Activated naive CD8-positive, alpha-beta T cell (primary cell): ENCODE results near the gene CLK4.
"Not testable (repeated sequence)": the region's sequence is repeated elsewhere in the genome, so short reads cannot be mapped to it uniquely, and the experiment has no call there.

ENCODE experiments used
- H3K27ac Mint-ChIP-seq: one replicate; pipeline ENCODE4 v1.8.0; 2021; ENCODE audit warnings: mixed read lengths
- H3K27me3 Mint-ChIP-seq: one replicate; pipeline ENCODE4 v1.8.0; 2021; ENCODE audit warnings: mixed read lengths
- H3K36me3 Mint-ChIP-seq: one replicate; pipeline ENCODE4 v1.8.0; 2021; ENCODE audit warnings: mixed read lengths
- H3K4me1 Mint-ChIP-seq: one replicate; pipeline ENCODE4 v1.8.0; 2021; ENCODE audit warnings: low read depth, mixed read lengths
- H3K4me3 Mint-ChIP-seq: one replicate; pipeline ENCODE4 v1.8.0; 2021; ENCODE audit warnings: mild to moderate bottlenecking, mixed read lengths
- H3K9me3 Mint-ChIP-seq: one replicate; pipeline ENCODE4 v1.8.0; 2021; ENCODE audit warnings: low read depth, mixed read lengths

The CLK4 gene

DNA sequence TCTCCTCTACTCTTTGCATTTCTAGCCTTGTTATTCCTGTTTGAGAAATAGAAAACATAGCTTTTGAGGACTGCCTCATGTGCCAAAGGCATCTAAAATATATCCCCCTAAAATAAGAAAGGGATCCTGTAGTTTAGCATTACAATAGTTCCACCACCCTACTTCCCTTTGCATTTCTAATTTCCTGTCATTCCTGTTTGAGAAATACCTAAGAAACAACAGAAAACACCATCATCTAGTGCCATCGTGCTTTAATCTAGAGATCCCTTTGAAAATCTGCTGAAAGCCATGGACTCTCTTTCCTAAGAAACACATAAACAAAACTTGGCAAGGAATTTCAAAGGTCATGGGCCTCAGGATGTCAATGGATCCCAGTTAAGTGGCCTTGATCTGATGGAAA, 7.5 kb downstream of the CLK4 start:
- no peak overlapping the region for H3K4me3 Mint-ChIP-seq
- H3K9me3 Mint-ChIP-seq = no peaks in the 10 kb centered on the region
- peaks cover 10% of the 10 kb centered on the region for H3K36me3 Mint-ChIP-seq
- peak overlapping the region; percentile 72 for H3K27ac Mint-ChIP-seq
- H3K27me3 Mint-ChIP-seq = no peaks in the 10 kb centered on the region
- peaks cover 63% of the 10 kb centered on the region for H3K4me1 Mint-ChIP-seq

GRCh38 chr5:178612299-178612698, 14.6 kb downstream of the CLK4 start:
- Mint-ChIP-seq H3K27ac (no peak overlapping the region), H3K27me3 (no peaks in the 10 kb centered on the region), H3K36me3 (peaks cover 16% of the 10 kb centered on the region), H3K9me3 (no peaks in the 10 kb centered on the region), H3K4me1 (peaks cover 15% of the 10 kb centered on the region), H3K4me3 (no peak overlapping the region)

GRCh38 chr5:178606269-178606668, 20.6 kb downstream of the CLK4 start:
- H3K27me3 Mint-ChIP-seq = no peaks in the 10 kb centered on the region
- H3K36me3 Mint-ChIP-seq = peaks cover 11% of the 10 kb centered on the region
- peaks cover 3% of the 10 kb centered on the region for H3K4me1 Mint-ChIP-seq
- H3K27ac Mint-ChIP-seq = peak overlapping the region; percentile 25
- no peak overlapping the region for H3K4me3 Mint-ChIP-seq
- no peaks in the 10 kb centered on the region for H3K9me3 Mint-ChIP-seq

DNA sequence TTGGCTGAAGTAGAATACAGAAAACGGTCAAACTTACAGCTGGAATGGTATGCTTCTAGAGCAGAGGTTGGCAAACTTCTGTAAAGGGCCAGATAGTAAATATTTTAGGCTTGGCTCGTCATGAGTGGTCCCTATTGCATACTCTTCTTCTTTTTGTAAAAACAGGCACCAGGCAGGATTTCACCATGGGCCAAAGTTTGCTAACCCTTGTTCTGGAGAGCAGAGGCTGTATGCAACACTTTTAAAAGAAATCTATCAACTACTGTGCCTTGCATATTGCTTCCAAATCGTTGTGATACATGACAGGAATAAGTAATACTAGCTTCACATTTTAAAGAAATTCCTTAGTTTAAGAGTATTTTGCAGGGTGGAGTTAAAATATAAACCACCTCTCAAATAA, 21.1 kb downstream of the CLK4 start:
- no peaks in the 10 kb centered on the region for H3K27me3 Mint-ChIP-seq
- peaks cover 3% of the 10 kb centered on the region for H3K4me1 Mint-ChIP-seq
- peak overlapping the region; percentile 18 for H3K27ac Mint-ChIP-seq
- no peaks in the 10 kb centered on the region for H3K9me3 Mint-ChIP-seq
- no peak overlapping the region for H3K4me3 Mint-ChIP-seq
- peaks cover 7% of the 10 kb centered on the region for H3K36me3 Mint-ChIP-seq

DNA sequence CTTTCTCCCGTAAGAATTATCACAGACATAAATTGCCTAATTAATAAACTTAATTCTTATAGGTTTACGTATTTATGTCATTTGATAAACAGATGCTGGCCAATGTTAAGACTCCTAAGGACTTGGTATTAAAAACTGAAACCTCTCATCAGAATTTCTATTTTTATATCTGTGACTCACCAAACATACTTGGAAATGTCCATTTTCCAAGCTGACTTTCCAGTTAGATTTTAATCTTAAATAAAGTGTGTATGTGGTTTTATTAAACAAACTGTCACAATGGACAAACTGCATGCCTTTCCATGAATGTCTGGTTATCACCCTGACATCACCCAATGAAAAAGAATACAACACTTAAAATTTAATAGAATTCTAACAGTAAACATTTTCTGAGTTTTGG, 24.1 kb downstream of the CLK4 start:
- H3K27me3 Mint-ChIP-seq = no peaks in the 10 kb centered on the region
- H3K4me3 Mint-ChIP-seq = no peak overlapping the region
- H3K36me3 Mint-ChIP-seq = peaks cover 6% of the 10 kb centered on the region

DNA sequence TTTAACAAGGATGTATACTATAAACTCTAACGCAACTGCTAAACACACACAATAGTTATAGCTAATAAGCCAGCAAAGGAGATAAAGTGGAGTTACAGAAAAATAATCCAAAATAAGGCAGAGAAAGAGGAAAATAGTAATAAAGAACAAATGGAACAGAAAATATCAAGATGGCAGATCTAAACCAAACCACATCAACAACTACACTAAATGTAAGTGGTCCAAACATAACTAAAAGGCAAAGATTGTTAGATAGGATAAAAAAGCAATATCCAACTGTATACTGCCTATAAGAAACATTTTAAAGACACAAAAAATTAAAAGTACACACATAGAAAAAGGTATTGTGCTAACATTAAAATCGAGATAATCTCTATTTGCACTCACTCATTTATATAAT, 31.1 kb downstream of the CLK4 start:
- peaks cover 18% of the 10 kb centered on the region for H3K36me3 Mint-ChIP-seq
- H3K4me3 Mint-ChIP-seq = no peak overlapping the region
- no peak overlapping the region for H3K27ac Mint-ChIP-seq
- H3K27me3 Mint-ChIP-seq = peaks cover 4% of the 10 kb centered on the region
- H3K4me1 Mint-ChIP-seq = peaks cover 2% of the 10 kb centered on the region
- peaks cover 16% of the 10 kb centered on the region for H3K9me3 Mint-ChIP-seq

More for the DNA sequence above, 24.1 kb downstream of the CLK4 start:
- Mint-ChIP-seq H3K9me3 (no peaks in the 10 kb centered on the region), H3K27ac (no peak overlapping the region), H3K4me1 (no peaks in the 10 kb centered on the region)

DNA sequence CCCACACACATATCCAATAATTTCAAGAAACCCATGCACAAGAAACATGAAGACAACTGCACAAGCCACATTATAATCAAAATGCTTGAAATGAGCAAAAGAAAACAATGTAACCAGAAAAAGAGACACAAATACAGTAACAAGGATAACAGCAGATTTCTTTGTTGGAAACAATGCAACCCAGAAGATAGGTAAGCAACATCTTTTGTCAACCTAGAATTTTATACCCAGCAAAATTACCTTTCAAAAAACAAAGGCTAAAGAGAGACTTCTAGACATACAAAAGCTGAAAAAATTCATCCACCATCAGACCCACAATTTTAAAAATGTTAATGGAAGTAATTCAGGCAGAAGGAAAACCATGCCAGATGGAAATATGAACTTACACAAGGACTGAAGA, 31.7 kb downstream of the CLK4 start:
- peaks cover 5% of the 10 kb centered on the region for H3K4me1 Mint-ChIP-seq
- no peak overlapping the region for H3K4me3 Mint-ChIP-seq
- peaks cover 18% of the 10 kb centered on the region for H3K36me3 Mint-ChIP-seq
- H3K27me3 Mint-ChIP-seq = peaks cover 6% of the 10 kb centered on the region
- H3K9me3 Mint-ChIP-seq = peaks cover 16% of the 10 kb centered on the region
- H3K27ac Mint-ChIP-seq = no peak overlapping the region

GRCh38 chr5:178590924-178591423, 35.9 kb downstream of the CLK4 start:
- peak overlapping the region; percentile 0 for H3K27ac Mint-ChIP-seq
- peaks cover 15% of the 10 kb centered on the region for H3K36me3 Mint-ChIP-seq
- peaks cover 16% of the 10 kb centered on the region for H3K9me3 Mint-ChIP-seq
- peaks cover 5% of the 10 kb centered on the region for H3K4me1 Mint-ChIP-seq
- peak overlapping the region; percentile 86 for H3K4me3 Mint-ChIP-seq
- H3K27me3 Mint-ChIP-seq = peaks cover 32% of the 10 kb centered on the region

DNA sequence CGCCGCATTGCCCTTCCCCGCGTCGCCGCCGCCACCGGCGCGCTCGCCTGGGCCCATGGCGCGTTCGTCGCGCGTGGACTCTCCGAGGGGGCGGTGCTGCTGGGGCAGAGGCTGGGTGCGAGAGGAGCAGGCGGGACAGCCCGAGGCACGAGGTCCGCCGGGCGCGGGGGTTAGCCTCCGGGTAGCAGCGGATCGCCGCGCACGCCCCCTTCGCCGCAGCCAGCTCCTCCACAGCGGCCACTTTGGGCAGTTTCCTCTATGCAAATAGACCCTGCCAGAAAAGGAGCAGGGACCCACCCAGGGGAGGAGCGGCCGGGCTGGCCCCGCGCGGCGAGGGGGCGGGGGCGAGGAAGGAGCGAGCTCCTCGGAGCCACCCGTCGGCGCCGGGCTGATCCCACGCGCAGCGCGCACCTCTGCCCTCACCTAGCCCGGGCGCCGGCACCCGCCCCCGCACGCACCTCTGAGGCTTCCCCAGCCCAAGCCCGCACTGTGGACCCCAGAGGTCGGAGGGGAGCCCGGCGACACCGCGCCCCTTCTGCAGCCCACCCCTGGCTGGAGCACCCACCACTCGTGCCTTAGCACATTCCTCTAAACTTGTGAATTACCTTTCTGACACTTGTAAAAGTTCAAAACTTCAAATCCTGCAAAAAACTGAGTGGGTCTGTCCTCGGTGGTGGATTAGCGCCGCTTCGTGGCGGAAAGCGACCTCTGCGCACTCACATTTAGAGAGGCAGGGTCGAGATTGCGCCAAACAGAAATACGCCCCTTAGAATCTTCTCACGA, 36.5 kb downstream of the CLK4 start, which contains the start of gene COL23A1:
TSS of gene COL23A1 (minus strand) at position 253 of the 783 bp plus-strand sequence.
- Mint-ChIP-seq H3K4me1 (peaks cover 5% of the 10 kb centered on the region), H3K36me3 (peaks cover 11% of the 10 kb centered on the region), H3K9me3 (peaks cover 11% of the 10 kb centered on the region), H3K27ac (peak within 1 kb of the TSS; percentile 0), H3K27me3 (peaks cover 37% of the 10 kb centered on the region), H3K4me3 (peak within 1 kb of the TSS; percentile 86)

DNA sequence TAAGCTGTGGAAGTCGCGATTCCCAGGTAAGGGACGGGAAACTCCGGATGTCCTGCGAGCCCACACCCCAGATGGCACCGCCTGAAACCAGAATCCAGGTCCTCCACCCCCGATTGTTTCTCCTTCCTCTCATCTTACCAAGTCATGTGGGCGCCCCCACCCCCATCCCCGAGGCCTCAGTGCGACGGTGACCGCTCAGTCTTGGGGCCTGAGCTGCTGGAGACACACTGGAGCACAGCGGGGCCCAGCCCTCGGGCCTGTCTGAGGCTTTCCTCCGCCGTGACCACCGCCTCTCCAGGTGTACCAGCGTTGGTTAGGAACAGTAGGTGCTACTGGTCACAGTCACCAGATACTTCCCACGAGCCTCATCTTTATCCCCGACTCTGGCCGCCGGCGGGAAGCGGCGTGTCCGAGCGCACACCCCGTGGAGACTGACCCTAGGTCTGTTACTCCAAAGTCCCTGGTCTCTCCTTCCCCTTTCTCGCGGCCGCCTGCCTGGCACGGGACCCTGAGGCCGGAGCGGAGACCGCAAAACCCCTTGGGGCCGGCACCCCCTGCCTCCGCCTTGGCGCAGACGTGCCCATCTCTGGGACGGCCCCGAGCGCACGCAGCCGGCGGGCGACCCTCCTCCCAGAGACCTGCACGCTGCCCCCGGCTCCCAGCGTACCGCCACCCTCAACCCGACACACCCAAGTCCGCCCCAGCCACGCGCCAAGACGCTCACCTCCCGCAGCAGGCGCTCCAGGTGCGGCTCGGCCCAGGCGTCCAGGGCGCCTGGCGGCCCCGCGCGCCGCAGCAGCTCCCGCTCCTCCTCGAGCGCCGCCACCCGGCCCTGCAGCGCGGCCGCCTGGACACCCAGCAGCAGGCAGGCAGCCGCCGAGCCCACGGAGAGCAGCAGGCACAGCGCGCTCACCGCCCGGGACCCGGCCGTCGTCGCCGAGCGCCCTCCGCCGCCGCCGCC, 37.4 kb downstream of the CLK4 start:
- Mint-ChIP-seq H3K27ac (no peak overlapping the region), H3K27me3 (peaks cover 37% of the 10 kb centered on the region), H3K4me3 (peak overlapping the region; percentile 57), H3K9me3 (peaks cover 2% of the 10 kb centered on the region), H3K36me3 (peaks cover 3% of the 10 kb centered on the region), H3K4me1 (peaks cover 5% of the 10 kb centered on the region)

GRCh38 chr5:178588769-178589168, 38.1 kb downstream of the CLK4 start:
- peaks cover 5% of the 10 kb centered on the region for H3K4me1 Mint-ChIP-seq
- peak overlapping the region; percentile 51 for H3K4me3 Mint-ChIP-seq
- no peaks in the 10 kb centered on the region for H3K36me3 Mint-ChIP-seq
- H3K27me3 Mint-ChIP-seq = peaks cover 37% of the 10 kb centered on the region
- no peaks in the 10 kb centered on the region for H3K9me3 Mint-ChIP-seq
- H3K27ac Mint-ChIP-seq = no peak overlapping the region

- H3K4me3 Mint-ChIP-seq = peak overlapping the region; percentile 51
- peaks cover 37% of the 10 kb centered on the region for H3K27me3 Mint-ChIP-seq
- H3K36me3 Mint-ChIP-seq = no peaks in the 10 kb centered on the region
- H3K27ac Mint-ChIP-seq = no peak overlapping the region
- no peaks in the 10 kb centered on the region for H3K9me3 Mint-ChIP-seq
- peaks cover 5% of the 10 kb centered on the region for H3K4me1 Mint-ChIP-seq
Measured at GRCh38 chr5:178587763-178588611, 38.9 kb downstream of the CLK4 start.

DNA sequence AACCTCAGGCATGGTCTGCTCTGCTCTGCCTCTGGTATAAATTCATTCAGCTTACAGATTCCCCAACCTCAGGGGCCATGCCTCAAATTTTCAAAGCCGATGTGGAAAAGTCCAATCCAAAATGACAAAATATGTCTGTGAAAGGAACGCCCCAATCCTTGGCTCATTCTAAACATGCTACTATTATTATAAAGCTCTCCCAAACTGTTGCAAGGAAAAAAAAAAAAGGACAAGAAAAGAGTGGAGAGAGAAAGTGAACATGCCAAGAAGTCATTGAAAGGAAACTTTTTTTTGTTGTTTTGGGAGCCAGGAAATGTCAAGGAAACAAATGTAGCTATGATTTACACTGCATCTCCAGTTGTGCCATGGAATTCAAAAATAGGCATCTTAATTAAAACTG, 40.5 kb downstream of the CLK4 start:
- Mint-ChIP-seq H3K27me3 (peaks cover 38% of the 10 kb centered on the region), H3K4me3 (no peak overlapping the region), H3K36me3 (no peaks in the 10 kb centered on the region), H3K9me3 (no peaks in the 10 kb centered on the region), H3K4me1 (peaks cover 5% of the 10 kb centered on the region), H3K27ac (no peak overlapping the region)

GRCh38 chr5:178585421-178585820, 41.4 kb downstream of the CLK4 start:
- peaks cover 32% of the 10 kb centered on the region for H3K27me3 Mint-ChIP-seq
- not testable (repeated sequence) for H3K36me3 Mint-ChIP-seq, H3K4me1 Mint-ChIP-seq, H3K9me3 Mint-ChIP-seq, H3K27ac Mint-ChIP-seq, H3K4me3 Mint-ChIP-seq
